Activated CD4-positive, alpha-beta T cell treated with anti-CD3 and anti-CD28 coated beads for 24 hours (primary cell): Measurements from ENCODE around the gene ANKRD12.
"Not testable (repeated sequence)": the region's sequence is repeated elsewhere in the genome, so short reads cannot be mapped to it uniquely, and the experiment has no call there.

Experiments
- DNase-seq, 2 donors: peaks; one replicate each; pipeline ENCODE4 v3.0.0-alpha.2; 2020; ENCODE audit warnings: low read depth in 2 of 2

Gene ANKRD12

GRCh38 chr18:9136315-9137155 is at the start of gene ANKRD12:
ANKRD12 (plus strand) TSS chr18:9136781; CDS start chr18:9182433, 45,652 bp downstream.
- DNase-seq = peak; percentile 94 to 95

- no peak for DNase-seq
Measured at GRCh38 chr18:9087144-9087543, 49.4 kb upstream of the ANKRD12 start.

- no peak for DNase-seq
Measured at GRCh38 chr18:9088252-9088651, 48.3 kb upstream of the ANKRD12 start.

GRCh38 chr18:9088727-9089126 is 47.9 kb upstream of the ANKRD12 start:
- DNase-seq = not testable (repeated sequence)

GRCh38 chr18:9090578-9090977 is 46.0 kb upstream of the ANKRD12 start:
- DNase-seq = no peak

GRCh38 chr18:9091066-9091476 is 45.5 kb upstream of the ANKRD12 start:
- no peak for DNase-seq

GRCh38 chr18:9092665-9093064 is 43.9 kb upstream of the ANKRD12 start:
- no peak for DNase-seq

GRCh38 chr18:9093109-9093508 is 43.5 kb upstream of the ANKRD12 start:
- not testable (repeated sequence) for DNase-seq

- DNase-seq = peak in 1 of 2 donors; percentile 44
Measured at GRCh38 chr18:9094307-9095226, 42.0 kb upstream of the ANKRD12 start.

- peak in 1 of 2 donors; percentile 33 for DNase-seq
Measured at GRCh38 chr18:9095297-9096006, 41.1 kb upstream of the ANKRD12 start.

GRCh38 chr18:9096007-9096371 is 40.6 kb upstream of the ANKRD12 start:
- DNase-seq = no peak

- no peak for DNase-seq
Measured at GRCh38 chr18:9096685-9097084, 39.9 kb upstream of the ANKRD12 start.

- DNase-seq = no peak
Measured at GRCh38 chr18:9097349-9097748, 39.2 kb upstream of the ANKRD12 start.

- DNase-seq = no peak
Measured at GRCh38 chr18:9100796-9101195, 35.8 kb upstream of the ANKRD12 start.

GRCh38 chr18:9101730-9102507 is 34.7 kb upstream of the ANKRD12 start:
- no peak for DNase-seq

- peak; percentile 96 to 98 for DNase-seq
Measured at GRCh38 chr18:9102508-9103375, 33.8 kb upstream of the ANKRD12 start, which contains the start of gene NDUFV2. NDUFV2 (plus strand) TSS chr18:9102699; CDS start chr18:9102744, 45 bp downstream.

- DNase-seq = no peak
Measured at GRCh38 chr18:9103376-9103873, 33.2 kb upstream of the ANKRD12 start.

GRCh38 chr18:9104244-9104901 is 32.2 kb upstream of the ANKRD12 start:
- no peak for DNase-seq

- DNase-seq = no peak
Measured at GRCh38 chr18:9105420-9105819, 31.2 kb upstream of the ANKRD12 start.
